ENCODE results near the gene LGALS9. TPM values are rescaled to one million over a fixed set of nuclear protein-coding genes. Genes with fewer than 3 reads are reported as not detected.

LGALS9 gene
- total and polyA plus RNA-seq, 2 donors (not counting 1 experiment from before 2014, with no cell fraction given), result 1.7 to 2.1 TPM

- TF ChIP-seq CTCF (conservative IDR thresholded peaks at IDR 0.05 in 1 of 2, IDR thresholded peaks at IDR 0.05 in 1 of 2; ENCODE audit: low read depth in 1 of 2, low read length in 2 of 2) (no peak), EZH2 (IDR thresholded peaks at IDR 0.05; ENCODE audit: low read length, missing control alignments) (no peak)
- no peak for DNase-seq (ENCODE audit: low read depth in 2 of 2)
- H3K27ac ChIP-seq (ENCODE audit: insufficient read depth, low read length), result no peak overlapping the region
- H3K9ac ChIP-seq (ENCODE audit: insufficient read depth, low read length), result no peak overlapping the region
- H2AFZ ChIP-seq (ENCODE audit: low read length), result no peak overlapping the region
- no peak overlapping the region for H3K4me2 ChIP-seq (ENCODE audit: extremely low read depth, insufficient read depth, low read length)
- no peaks in the 10 kb centered on the region for H4K20me1 ChIP-seq (ENCODE audit: control insufficient read depth, extremely low read depth, insufficient read depth, low read length)
- H3K4me3 ChIP-seq (replicated peaks in 1 of 4; ENCODE audit: control extremely low read depth in 1 of 4, insufficient read depth in 1 of 4, low read depth in 3 of 4, low read length in 4 of 4), result no peak overlapping the region
- no peaks in the 10 kb centered on the region for H3K9me3 ChIP-seq (ENCODE audit: control insufficient read depth, insufficient read depth, low read depth, low read length)
- H3K27me3 ChIP-seq (ENCODE audit: control insufficient read depth, insufficient read depth, low read length), result no peaks in the 10 kb centered on the region
- H3K36me3 ChIP-seq (ENCODE audit: control insufficient read depth, insufficient read depth, low read length), result no peaks in the 10 kb centered on the region
- H3K4me1 ChIP-seq (ENCODE audit: control insufficient read depth, extremely low read depth, insufficient read depth, low read length), result no peaks in the 10 kb centered on the region
- no peaks in the 10 kb centered on the region for H3K79me2 ChIP-seq (ENCODE audit: control insufficient read depth, insufficient read depth, low read length)
These were observed 36.0 kb downstream of the LGALS9 start for GRCh38 chr17:27666831-27667560.

GRCh38 chr17:27667656-27668487 lies 36.9 kb downstream of the LGALS9 start:
- Histone ChIP-seq H4K20me1 (ENCODE audit: control insufficient read depth, extremely low read depth, insufficient read depth, low read length) (no peaks in the 10 kb centered on the region), H3K27me3 (ENCODE audit: control insufficient read depth, insufficient read depth, low read length) (no peaks in the 10 kb centered on the region), H3K79me2 (ENCODE audit: control insufficient read depth, insufficient read depth, low read length) (no peaks in the 10 kb centered on the region), H3K9ac (ENCODE audit: insufficient read depth, low read length) (no peak overlapping the region), H3K9me3 (ENCODE audit: control insufficient read depth, insufficient read depth, low read depth, low read length) (no peaks in the 10 kb centered on the region), H2AFZ (ENCODE audit: low read length) (no peak overlapping the region), H3K4me1 (ENCODE audit: control insufficient read depth, extremely low read depth, insufficient read depth, low read length) (no peaks in the 10 kb centered on the region), H3K36me3 (ENCODE audit: control insufficient read depth, insufficient read depth, low read length) (no peaks in the 10 kb centered on the region), H3K4me3 (replicated peaks in 1 of 4; ENCODE audit: control extremely low read depth in 1 of 4, insufficient read depth in 1 of 4, low read depth in 3 of 4, low read length in 4 of 4) (no peak overlapping the region), H3K27ac (ENCODE audit: insufficient read depth, low read length) (no peak overlapping the region), H3K4me2 (ENCODE audit: extremely low read depth, insufficient read depth, low read length) (no peak overlapping the region)
- TF ChIP-seq CTCF (conservative IDR thresholded peaks at IDR 0.05 in 1 of 2, IDR thresholded peaks at IDR 0.05 in 1 of 2; ENCODE audit: low read depth in 1 of 2, low read length in 2 of 2) (no peak), EZH2 (IDR thresholded peaks at IDR 0.05; ENCODE audit: low read length, missing control alignments) (no peak)
- DNase-seq (ENCODE audit: low read depth in 2 of 2), result no peak

- Histone ChIP-seq H3K4me1 (ENCODE audit: control insufficient read depth, extremely low read depth, insufficient read depth, low read length) (no peaks in the 10 kb centered on the region), H4K20me1 (ENCODE audit: control insufficient read depth, extremely low read depth, insufficient read depth, low read length) (no peaks in the 10 kb centered on the region), H3K79me2 (ENCODE audit: control insufficient read depth, insufficient read depth, low read length) (no peaks in the 10 kb centered on the region), H3K27ac (ENCODE audit: insufficient read depth, low read length) (no peak overlapping the region), H3K4me2 (ENCODE audit: extremely low read depth, insufficient read depth, low read length) (no peak overlapping the region), H3K9ac (ENCODE audit: insufficient read depth, low read length) (no peak overlapping the region), H3K27me3 (ENCODE audit: control insufficient read depth, insufficient read depth, low read length) (no peaks in the 10 kb centered on the region), H3K9me3 (ENCODE audit: control insufficient read depth, insufficient read depth, low read depth, low read length) (no peaks in the 10 kb centered on the region), H3K36me3 (ENCODE audit: control insufficient read depth, insufficient read depth, low read length) (no peaks in the 10 kb centered on the region), H3K4me3 (replicated peaks in 1 of 4; ENCODE audit: control extremely low read depth in 1 of 4, insufficient read depth in 1 of 4, low read depth in 3 of 4, low read length in 4 of 4) (no peak overlapping the region), H2AFZ (ENCODE audit: low read length) (no peak overlapping the region)
- TF ChIP-seq EZH2 (IDR thresholded peaks at IDR 0.05; ENCODE audit: low read length, missing control alignments), result no peak
- TF ChIP-seq CTCF (conservative IDR thresholded peaks at IDR 0.05 in 1 of 2, IDR thresholded peaks at IDR 0.05 in 1 of 2; ENCODE audit: low read depth in 1 of 2, low read length in 2 of 2), result no peak
- DNase-seq (ENCODE audit: low read depth in 2 of 2), result no peak
These were observed 37.5 kb downstream of the LGALS9 start for GRCh38 chr17:27668488-27668823.
